GM15510 (cell line): Measurements from ENCODE around the gene ARHGEF7.

ENCODE experiments used
- POLR2A ChIP-seq: IDR thresholded peaks from 3 replicates; pipeline ENCODE4 v1.6.1; 2011; ENCODE audit warnings: borderline replicate concordance; ENCODE audit not compliant: insufficient read length; ENCODE audit errors: extremely low read depth

Gene ARHGEF7

DNA sequence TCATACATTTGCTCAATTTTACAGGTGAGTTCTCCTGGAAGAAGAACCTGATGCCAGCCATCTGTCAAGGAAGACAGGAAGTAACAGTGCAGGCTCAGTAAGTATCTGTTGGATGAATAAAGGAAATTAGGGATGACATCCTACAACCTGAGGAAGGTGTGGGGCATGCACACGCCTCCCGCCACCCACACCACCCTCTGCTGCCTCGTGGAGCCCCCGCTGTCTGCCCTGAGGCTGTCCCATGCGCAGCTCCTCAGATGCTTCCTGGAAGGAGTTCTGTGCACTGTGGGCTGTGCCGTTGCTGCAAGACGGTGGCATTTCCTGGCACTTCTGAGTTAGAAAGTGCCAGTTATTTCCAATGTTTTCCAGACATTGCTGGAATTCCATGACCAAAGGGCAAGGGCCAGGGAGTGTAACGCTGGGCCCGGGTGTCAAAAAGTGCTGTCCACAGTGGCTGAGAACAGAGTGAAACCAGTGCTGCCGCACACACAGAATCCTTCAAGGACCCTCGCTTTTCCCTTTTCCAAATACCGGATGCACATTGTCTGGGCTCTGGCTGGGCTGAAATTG is 201.1 kb downstream of the ARHGEF7 start:
- no peak for TF ChIP-seq POLR2A

DNA sequence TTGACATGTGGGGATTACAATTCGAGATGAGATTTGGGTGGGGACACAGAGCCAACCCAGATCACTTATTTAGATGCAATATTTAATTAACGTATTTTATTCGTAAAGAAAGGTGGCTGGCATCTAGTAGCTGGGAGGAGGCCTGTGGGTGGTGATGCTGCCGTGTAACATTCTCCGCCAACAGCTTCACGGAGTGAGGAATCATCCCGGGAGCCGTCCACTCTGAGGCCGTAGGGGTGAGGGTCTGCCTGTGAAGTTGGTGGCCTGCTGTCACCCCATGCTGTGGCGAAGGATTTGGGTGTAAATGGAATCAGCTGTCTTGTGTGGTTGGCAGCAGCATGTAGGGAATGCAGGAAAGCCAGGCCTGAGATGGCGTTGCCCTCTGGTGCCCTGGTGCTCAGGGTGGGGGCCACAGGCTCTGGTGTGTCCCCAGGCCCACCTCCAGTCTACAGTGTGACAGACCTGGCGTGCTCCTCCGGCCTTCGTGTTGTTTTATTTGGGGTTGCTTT is 202.0 kb downstream of the ARHGEF7 start:
- no peak for TF ChIP-seq POLR2A

DNA sequence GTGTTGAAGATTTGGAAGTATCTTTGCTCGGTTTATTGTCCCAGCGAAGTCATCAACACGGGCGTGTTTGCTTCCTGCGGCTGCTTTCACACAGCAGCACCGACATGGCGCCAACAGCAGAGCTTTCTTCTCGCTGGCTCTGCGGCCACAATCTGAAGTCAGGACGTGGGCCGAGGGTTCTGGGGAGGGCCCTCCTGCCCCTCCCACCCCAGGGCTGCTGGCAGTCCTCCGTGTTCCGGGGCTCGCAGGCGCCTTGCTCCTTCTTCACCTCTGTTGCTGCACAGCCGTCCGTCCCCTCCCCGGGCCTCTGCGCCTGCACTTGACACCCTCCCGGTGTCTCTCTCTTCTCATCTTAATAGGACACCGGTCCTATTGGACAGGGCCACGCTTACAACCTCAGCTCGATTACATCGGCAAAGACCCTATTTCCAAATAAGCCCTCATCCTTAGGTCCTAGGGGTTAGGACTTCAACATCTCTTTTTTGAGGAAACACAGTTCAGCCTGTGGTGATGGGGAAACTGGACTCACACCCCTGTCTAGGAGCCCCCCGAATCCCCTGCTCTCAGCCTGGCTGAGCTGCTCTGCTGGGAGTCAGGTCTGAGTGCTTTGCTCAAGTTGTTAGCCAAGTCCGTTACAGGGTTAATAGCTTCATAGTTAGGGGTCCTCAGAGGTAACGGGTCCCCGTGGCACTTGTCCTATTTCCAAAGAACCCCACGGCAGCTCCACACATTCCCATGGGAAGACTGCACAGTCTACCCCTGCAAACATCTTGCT is 202.6 kb downstream of the ARHGEF7 start:
- TF ChIP-seq POLR2A: no peak

DNA sequence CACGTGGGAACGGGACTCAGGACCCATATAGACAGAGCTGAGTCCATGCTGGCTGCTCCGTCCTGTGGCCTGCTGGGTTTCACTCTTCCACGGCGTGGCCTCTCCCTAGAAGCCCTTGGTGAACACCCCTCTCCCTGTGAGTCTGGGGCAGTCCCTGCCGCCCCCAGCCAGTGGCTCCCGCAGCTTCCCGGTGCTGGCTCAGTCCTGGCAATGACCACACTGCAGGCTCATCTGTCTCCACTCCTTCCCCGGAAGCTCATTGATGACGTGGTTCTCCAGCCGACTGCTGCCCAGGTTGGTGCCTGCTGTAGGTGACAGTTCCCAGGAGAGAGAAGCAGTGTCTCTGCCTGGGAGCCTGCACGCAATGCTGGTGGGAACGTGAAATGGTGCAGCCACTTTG is 203.3 kb downstream of the ARHGEF7 start:
- no peak for TF ChIP-seq POLR2A

DNA sequence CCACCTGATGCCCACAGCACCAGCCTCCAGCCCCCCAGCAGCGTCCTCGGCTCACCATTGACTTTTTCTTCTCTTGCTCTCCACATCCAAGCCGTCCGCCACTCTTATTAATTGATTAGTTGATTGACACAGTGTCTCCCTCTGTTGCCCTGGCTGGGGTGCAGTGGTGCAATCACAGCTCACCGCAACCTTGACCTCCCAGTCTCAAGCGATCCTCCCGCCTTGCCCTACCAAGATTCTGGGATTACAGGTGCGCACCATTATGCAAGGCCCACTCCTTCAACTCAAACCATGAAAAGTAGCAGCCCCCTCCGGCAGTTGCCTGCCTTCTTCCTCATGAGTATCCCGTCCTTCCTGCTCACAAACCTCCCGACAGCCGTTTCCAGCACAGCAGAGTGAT is 204.4 kb downstream of the ARHGEF7 start:
- TF ChIP-seq POLR2A: no peak

DNA sequence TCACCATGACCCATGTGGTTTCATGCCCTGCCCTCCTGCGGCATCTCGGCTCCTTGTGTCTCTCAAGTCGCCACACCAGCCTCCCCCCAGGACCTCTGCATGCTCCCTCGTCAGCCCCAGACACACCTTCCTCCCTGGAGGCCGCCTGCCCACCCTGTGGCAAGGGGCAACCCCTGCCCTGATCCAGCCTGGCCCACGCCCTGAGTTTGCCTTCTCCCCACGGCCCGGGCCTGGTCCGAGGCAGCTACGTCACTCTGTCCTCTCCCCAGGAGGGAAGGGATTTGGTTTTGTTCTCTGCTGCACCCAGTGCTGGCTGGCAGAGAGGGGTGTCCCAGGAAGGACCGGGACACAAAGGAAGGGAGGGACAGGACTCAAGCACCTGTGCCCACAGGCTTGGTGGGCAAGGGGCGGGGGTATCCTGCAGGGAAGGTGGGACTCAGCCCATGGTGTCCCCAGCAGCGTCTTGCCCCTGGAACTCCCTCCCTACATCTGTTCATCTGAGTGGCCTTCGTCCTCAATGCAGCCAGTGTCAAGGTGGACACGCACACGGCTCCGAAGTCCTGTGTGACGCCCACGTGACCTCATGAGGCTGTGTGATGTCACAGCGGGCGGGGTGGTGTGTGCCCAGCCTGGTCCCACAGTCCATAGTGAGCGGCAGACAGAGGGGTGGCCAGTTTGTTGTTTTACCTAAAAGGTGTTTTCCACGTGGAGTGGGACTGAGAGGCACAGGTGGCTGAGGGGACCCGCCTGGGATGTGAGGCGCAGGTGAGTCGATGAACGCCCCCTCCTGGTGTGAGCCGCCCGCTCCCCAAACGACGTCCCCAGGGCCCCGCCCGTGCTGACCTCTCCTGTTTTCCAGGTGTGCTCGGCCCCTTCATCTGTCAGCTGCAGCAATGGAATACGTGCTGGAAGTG is 205.1 kb downstream of the ARHGEF7 start, which contains the start of gene TEX29:
Gene TEX29 (plus strand): TSS at position 645 of the 914 bp plus-strand sequence. CDS start 249 bp downstream, at position 894.
- TF ChIP-seq POLR2A: no peak

DNA sequence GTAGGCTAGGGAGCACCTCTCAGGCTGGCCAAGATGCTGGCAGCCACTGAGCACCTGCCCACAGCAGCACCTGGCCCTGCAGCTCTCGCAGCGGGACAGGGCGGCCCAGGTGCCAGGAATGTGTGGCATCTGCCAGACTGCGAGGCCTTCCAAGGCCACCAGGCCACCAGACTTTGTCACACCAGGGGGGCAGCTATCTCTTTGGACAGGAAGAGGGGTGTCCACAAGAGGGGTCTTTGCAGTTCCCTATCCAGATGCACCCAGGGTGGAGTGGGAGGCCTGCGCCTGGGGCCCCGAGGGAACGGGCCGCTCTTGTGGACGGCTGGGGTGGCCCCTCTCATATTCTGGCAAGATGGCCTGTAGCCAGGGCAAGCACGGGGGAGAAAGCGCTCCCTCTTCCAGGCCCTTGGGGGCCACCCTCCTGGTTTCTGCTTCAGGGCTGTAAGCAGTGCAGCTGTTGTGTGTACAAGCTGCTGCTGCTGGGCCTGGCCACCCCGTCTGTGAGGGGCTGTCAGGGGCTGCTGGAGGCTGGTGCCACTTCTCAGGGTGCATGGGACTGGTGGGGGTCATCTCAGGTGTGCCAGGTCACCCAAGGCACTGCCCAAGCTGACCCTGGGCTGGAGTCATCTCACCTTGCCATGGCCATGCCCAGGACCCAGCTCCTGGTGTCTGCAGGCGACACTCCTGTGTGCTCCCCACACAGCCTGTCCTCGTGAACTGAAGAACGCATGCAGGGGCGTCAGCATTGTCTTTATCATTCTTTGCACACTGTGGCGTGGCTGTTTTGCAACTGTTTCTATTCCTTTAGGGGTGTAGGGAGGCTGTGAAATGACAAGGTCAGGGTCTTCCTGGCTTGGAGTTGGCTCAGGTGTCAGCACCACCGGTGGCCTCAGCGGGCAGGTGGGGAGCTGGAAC is 207.1 kb downstream of the ARHGEF7 start:
- TF ChIP-seq POLR2A: no peak

DNA sequence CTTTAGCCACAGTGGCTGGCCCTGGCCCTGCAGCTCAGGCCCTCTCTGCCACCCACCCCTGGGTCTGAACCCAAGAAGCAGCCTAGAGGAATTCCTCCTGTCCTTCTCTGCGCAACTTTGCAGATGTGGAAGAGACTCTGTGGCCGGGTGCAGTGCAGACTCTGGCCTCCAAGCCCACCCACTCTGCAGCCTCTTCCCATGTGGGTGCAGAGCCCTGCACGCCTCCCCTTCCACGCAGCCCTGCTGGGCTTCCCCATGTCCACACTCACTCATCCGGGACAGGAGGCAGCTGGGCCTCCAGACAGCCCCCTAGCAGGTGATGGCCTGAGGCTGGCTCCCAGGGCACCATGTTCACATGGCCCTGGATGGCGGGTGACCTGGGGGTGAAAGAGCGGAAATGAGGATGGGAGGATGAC is 207.8 kb downstream of the ARHGEF7 start:
- TF ChIP-seq POLR2A: no peak

DNA sequence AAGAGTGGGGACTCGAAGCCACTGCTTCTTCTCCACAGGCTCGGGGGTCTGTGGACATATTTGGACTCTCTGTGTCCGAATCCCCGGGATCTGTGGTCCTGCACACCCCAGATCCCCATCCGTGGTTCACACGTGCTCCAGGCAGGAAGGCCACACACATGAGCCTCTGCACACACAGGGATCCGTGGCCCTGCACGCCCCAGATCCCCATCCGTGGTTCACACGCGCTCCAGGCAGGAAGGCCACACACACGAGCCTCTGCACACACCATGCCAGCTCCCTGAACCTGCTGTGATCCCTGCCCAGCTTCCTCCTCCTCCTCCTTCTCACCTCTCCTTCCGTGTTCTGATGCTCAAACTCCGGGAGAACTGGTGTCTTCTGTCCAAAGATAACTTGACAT is 208.4 kb downstream of the ARHGEF7 start:
- no peak for TF ChIP-seq POLR2A

DNA sequence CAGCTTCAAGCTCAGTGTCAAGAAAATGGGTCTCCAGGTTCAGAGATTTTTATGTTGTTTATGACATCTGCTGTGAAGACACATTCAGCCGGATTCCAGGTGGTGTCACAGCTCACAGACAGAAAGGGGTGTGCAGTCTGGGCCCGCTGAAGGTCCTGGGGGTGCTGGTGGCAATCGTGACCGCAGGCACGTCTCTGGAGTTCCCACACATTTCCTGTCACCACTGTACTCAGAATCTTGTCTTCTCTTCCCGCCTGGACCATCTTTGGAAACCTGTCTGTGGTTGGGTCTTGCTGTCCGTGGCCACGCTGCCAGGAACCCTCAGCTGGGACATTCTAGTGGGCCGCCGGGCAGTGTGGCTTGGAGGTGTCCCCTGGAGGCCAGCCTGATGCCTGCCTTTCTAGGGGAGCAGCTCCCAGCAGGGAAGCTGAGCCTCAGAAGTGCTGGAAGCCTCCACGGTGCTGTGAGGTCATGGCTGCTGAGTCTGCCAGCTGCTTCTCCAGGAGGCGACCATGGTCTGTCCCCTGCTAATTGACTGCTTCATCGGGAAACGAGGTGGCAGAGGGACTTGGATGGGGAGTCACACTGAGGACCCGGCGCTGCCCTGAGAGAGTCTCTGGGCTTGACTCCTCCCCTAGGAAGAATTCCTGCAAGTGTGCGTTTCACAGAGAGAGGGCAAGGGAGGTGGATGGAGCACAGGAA is 209.0 kb downstream of the ARHGEF7 start:
- TF ChIP-seq POLR2A: no peak

DNA sequence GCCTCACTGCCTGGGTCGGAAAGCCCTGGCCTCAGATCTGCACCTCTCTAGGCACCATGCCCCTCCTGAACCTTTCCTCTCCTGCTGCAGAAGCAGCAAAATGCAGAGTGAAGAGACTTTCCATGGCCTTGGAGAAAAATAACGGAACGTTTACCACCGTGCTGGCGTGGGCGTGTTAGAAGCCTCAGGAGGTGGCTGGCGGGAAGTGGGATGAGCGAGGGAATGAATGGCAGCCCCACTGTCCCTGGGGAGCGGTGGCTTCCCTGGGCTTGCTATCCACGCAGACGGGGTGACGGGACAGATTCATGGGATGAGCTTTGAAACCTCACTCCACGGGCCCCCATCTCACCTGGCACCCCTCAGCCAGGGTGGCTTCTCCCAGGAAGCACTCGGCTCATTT is 209.6 kb downstream of the ARHGEF7 start:
- TF ChIP-seq POLR2A: no peak

DNA sequence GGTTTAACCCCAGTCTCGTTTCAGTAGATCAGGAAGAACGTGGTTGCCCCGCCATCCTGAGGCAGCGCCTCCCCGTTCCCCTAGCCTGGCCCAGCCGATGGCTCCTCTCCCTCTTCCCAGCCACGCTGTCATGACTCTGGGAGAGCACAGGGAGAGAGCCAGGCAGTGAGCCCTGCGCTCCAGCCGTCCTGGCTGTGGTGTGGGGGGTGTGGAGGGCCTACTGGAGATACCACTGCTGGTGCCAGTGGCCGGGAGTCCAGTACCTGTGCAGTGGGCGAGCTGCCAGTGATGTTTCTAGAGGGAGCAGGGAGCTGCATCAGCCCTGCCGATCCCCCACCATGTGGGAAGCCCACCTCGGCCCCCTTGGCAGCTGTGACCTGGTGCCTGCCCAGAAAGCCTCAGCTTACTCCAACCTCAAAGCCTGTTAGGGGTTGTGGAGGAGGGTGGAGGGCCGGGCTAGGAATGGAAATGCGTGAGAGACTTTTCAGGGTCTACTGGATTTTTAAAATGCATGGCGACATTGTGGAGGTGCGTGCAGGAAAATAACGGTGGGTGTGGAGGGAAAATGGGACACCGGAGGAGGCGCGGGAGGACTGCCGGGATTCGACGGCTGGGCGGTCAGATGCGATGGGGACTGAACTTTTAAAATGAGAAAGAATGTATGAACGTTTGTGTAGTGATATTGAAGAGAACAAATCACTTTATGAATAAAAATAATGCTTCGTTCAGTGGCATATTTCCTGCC is 210.2 kb downstream of the ARHGEF7 start:
- TF ChIP-seq POLR2A: no peak

DNA sequence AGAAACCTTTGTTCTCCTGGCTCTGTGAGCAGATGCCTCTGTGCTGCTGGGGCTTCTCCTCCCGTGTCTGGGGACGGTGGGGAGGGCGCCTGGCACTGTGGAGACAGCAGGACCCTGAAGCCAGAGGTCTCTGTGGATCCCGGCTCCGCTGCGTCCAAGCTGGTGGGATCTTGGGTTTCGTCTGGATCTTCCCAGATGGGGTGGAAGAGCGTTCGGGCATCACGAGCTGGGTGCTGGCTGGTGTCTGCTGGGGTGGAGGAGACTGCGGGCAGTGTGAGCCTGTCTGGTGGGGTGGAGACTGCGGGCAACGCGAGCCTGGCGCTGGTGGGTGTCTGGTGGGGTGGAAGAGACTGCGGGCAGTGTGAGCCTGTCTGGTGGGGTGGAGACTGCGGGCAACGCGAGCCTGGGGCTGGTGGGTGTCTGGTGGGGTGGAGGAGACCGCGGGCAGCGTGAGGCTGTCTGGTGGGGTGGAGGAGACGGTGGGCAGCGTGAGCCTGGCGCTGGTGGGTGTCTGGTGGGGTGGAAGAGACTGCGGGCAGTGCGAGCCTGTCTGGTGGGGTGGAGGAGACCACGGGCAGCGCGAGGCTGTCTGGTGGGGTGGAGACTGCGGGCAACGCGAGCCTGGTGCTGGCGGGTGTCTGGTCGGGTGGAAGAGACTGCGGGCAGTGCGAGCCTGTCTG is 211.0 kb downstream of the ARHGEF7 start:
- no peak for TF ChIP-seq POLR2A

DNA sequence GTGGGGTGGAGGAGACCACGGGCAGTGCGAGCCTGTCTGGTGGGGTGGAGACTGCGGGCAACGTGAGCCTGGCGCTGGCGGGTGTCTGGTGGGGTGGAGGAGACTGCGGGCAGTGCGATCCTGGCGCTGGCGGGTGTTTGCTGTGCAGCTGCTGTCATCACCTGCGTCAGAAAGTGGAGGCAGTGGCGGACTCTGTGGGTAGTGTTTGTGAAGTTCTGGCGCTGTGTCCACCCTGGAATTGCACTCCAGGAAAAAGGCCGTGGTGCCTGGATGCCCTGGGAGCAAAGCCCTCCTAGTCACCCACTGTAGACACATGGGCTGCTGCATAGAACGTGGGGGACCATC is 211.5 kb downstream of the ARHGEF7 start:
- TF ChIP-seq POLR2A: no peak
